Stimulated activated CD4-positive, alpha-beta T cell treated with anti-CD3 and anti-CD28 coated beads, Interleukin-12 subunit alpha, Interleukin-12 subunit beta, amount 100 ng/mL, for 24 hours (primary cell): ENCODE results near the gene ZNF383.
"Not testable (repeated sequence)": the region's sequence is repeated elsewhere in the genome, so short reads cannot be mapped to it uniquely, and the experiment has no call there.

Experiments used
- DNase-seq, 2 experiments: peaks; one replicate each; pipeline ENCODE4 v3.0.0-alpha.2; 2020; ENCODE audit warnings: low read depth in 2 of 2

Gene ZNF383

DNA sequence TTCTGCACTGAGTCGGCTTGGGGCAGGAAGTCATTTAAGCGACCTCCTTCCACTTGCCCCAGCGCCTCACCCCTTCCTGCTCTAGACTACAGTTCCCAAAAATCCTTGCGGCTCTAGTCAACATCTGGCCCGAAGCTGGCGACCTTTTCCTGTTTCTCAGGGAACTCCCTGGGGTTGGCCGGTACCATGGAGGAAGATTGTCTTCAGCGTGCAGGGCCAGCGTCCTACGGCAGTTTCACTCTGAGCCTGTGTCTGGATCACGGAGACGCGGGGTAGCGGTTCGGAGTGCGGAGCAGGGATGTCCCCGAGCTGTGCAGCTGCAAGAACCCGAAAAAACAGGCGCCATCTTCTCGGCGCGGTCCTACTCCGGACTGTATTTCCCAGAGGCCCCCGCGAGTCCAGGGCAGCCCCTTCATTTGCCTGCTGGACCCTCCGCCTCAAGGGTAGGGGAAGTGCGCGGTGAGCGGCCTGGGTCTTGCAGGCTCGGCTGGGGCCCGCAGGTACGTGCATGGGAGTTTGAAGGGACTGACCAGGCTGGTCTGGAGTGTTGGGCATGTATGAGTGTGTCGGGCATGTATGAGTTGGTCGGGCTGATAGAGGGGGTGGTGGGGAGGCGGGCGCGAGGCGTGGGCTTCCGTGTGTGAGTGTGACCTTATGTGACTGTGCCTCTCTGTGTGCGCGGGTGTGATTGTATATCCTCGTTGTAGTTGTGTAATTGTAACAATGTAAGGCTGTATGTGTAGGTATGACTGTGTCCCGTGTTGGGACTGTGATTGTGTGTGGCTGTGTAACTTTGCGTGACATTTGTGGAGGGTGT is at the start of gene ZNF383:
TSS of gene ZNF383 (plus strand) at position 440 of the 817 bp plus-strand sequence. CDS start 12,240 bp downstream, outside the sequence.
- DNase-seq = peak; percentile 75

DNA sequence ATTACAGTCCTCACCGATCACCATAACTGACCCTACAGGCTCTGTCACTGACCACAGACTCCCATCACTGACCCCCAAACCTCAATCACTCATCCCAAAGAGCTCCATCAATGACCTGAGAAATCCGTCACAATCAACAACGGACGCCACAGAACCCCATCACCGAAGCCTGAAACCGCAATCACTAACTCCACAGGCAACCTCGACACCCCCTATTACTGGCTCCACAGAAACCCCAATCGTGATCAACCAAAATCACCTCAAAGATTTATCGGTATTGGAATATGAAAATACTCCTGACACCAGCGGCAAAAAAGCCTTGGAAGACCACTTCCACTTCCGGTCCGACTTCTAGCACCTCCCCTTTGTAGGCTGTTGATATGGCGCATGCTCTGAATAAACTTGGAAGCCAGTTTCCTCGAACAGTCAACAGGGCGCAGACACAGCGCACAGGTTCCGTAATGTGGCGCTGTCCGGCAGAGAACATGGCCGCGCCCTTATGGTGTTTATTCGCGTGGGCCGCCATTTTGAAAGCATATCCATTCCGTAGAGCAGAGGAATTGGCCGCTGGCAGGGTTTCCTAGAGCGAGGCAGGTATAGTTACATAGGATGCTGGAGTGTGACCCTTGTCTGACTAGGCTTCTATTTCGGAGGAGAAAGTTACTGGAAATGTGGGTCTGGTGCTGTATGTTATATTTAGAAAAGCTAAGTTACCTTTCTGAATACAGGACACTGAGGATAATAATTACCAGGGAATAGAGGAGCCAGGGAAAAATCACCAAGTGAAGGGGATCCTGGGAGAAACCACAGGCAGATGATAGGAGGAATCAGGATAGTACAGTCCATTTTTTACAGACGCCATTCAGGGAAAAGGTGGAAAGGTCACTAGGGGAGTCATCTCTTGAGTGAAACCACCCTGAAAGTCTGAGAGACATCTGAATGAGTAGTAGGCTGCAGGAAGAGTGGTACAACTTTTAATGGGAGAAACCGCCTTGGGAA is 45.3 kb upstream of the ZNF383 start, which contains the start of gene ZNF585A:
TSS of gene ZNF585A (minus strand) at position 328 of the 999 bp plus-strand sequence. CDS start 2,785 bp downstream, outside the sequence.
- DNase-seq = peak; percentile 76 to 78

DNA sequence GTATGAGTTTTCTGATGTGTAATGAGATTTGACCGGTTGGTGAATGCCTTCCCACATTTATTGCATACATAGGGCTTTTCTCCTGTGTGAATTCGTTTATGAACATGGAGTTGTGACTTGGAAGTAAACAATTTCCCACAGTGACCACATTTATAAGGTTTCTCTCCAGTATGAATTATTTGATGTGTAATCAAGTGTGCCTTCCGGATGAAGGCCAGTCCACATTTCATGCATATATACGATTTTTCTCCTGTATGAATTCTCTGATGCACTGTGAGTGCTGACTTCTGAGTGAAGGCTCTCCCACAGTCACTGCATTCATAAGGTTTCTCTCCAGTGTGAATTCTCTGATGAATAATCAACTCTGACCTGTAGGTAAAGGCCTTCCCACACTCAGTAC is 31.9 kb upstream of the ZNF383 start:
- DNase-seq = not testable (repeated sequence)

DNA sequence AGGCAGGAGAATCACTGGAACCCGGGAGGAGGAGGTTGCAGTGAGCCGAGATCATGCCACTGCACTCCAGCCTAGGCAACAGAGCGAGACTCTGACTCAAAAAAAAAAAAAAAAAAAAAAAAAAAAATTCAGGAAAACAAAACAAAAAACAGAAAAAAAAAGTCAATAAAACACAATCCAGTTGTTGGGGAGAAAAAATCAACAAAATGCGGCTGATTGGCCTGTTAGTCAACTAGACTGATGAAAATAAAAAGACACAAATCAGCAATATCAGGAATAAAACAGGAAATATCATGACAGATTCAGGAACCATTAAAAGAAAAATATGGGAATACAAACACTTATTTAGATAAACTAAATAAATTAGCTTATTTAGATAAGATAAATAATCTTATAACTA is 22.8 kb upstream of the ZNF383 start:
- DNase-seq = not testable (repeated sequence)

DNA sequence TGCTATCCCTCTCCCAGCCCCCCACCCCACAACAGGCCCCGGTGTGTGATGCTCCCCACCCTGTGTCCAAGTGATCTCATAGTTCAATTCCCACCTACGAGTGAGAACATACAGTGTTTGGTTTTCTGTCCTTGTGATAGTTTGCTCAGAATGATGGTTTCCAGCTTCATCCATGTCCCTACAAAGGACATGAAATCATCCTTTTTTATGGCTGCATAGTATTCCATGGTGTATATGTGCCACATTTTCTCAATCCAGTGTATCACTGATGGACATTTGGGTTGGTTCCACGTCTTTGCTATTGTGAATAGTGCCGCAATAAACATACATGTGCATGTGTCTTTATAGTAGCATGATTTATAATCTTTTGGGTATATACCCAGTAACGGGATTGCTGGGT is 20.9 kb upstream of the ZNF383 start:
- not testable (repeated sequence) for DNase-seq

DNA sequence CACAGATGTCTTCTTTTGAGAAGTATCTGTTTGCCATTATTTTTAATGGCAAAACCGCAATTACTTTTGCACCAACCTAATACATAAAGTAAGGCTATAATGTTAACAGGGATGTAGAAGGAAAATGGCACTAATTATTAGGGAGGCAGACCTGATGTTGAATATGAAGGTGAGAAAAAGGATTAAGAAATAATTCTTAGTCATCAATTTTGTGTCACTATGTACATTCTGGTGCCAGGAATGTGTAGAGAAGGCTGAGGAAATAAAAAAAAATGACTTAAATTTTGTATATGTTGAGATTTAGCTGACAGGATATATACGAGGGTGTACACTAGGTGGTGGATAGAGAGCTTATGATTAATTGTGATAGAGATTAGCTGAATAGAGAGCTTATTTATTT is 20.2 kb upstream of the ZNF383 start:
- DNase-seq = no peak

DNA sequence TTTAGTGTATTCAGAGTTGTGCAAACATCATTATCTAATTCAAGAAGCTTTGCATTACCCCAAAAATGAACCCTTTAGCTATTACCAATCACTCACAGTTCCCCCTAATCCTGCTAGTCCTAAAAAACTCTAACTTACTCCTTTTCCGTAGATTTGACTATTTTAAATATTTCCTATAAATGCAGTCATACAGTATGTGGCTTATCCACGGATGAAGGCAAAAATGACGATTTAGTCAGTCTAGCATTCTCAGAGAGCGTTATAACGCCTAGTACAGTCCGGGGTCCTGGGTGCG is 587 bp upstream of the ZNF383 start:
- no peak for DNase-seq

DNA sequence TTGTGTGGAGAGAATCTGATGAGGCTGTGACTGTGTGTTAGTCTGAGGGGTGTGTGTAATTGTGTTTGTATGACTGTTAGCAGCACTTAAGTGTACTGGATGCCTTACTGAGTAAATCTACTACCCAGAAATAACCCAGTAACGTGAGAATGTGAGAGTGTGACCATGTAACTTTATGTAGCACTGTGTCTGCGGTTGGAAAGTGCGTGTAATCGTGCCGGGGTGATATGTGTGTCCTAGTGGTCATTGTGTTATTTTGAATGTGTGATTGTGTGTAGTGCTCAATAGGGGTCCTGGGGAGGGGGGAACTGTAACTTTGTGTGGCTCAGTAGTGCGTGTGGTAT is 550 bp downstream of the ZNF383 start:
- DNase-seq = no peak

DNA sequence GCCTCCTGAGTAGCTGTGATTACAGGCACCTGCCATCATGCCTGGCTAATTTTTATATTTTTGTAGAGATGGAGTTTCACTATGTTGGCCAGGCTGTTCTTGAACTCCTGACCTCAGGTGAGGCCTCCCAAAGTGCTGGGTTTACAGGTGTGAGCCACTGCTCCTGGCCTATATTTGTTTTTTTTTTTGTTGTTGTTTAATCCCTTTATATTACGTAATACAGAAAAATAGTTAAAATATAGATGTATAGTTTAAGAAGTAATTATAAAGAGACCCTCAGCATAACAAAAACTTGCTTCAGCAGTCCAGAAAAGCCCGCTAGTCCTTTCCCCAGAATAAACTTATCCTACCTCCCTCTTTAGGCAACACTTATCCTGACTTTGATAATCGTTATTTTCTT is 2.4 kb downstream of the ZNF383 start:
- DNase-seq = no peak

DNA sequence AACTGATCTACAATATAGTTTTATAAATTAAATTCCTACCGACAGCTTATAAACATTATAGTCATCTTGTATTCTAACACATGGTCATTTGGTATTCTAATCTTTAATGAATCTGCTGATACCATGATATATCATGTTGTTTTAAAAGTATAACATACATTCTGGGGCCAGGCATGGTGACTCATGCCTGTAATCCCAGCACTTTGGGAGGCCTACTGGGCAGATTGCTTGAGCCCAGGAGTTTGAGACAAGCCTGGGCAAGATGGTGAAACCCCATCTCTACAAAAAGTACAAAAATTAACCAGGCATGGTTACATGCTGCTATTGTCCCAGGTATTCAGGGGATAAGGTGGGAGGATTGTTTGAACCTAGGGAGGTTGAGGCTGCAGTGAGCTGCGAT is 3.1 kb downstream of the ZNF383 start:
- DNase-seq = no peak

DNA sequence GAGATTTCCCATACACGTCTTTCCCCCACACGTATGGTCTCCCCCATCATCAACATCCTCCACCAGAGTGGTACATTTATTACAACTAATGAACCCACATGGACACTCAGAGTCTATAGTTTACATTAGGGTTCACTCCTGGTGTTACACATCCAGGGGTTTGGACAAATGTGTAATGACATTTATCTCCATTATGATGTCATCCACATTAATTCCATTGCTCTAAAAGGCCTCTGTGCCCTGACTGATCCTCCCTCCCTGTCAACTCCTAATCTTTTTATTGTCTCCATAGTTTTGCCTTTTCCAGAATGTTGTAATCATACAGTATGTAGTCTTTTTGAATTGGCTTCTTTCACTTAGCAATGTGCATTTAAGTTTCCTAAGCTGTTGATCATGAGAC is 8.2 kb downstream of the ZNF383 start:
- DNase-seq = no peak

DNA sequence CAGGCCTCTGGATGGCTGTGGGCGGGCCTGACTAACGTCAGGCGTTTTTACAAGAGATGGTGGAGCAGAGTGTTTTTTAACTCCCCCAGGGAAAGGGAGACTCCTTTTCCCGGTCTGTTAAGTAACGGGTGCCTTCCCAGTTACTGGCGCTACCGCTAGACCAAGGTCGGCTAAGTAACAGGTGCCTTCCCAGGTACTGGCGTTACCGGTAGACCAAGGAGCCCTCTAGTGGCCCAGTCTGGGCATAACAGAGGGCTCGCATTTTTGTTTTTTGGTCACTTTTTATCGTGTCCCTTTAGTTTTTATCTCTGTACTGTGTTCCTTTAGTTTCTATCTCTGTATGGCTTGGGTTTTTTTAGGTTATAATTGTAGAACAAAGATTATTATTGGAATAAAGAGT is 10.0 kb downstream of the ZNF383 start:
- DNase-seq = no peak

DNA sequence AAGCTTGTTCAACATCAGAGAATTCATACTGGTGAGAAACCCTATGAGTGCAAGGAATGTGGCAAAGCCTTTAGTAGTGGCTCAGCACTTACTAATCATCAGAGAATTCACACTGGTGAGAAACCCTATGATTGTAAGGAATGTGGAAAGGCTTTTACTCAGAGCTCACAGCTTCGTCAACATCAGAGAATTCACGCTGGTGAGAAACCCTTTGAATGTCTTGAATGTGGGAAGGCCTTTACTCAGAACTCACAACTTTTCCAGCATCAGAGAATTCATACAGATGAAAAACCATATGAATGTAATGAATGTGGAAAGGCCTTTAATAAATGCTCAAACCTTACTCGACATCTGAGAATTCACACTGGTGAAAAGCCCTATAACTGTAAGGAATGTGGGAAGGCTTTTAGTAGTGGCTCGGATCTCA is 25.2 kb downstream of the ZNF383 start:
- DNase-seq = no peak

DNA sequence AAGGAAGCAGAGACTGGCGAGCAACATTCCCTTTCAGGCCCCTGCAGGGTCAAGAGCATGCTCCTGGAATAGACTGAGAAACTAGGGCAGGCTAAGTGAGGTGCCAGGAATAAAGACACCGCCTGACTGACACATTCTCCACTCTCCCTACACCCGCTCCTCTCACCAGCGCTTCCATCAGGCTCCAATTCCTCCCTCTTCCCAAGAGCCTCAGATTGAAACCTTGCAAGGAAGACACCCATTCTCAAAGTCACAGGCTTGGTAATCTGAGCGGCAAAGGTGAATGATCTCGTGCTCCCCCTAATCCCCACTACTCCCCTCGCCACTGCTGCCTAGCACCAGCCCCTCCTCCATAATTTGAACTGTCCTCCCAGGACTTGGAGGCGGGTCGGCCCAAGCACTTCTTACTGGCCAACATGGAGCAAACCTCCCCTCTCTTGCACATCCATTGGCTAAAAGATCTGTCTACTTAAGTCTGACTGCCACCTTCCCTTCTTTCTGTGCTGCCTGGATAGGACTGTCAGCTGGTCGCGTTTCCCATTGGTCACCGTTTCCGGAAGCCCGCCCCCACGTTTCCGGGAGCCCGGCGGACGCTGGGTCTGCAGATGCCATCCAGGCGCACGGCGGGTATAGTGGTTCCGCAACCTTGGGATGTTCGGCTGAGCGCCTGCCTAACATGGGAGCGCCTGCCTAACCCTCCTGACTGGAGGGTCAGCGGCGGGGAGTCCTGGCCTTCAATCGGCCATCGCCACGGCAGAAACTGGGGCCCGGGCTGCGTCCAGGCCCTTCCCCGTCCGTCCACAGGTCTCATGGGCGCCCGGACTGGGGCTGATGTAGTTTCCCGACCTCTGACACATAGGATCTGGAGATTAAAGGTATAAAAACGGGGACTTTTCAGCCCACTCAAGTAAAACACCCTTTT is 33.6 kb downstream of the ZNF383 start:
- DNase-seq = no peak

DNA sequence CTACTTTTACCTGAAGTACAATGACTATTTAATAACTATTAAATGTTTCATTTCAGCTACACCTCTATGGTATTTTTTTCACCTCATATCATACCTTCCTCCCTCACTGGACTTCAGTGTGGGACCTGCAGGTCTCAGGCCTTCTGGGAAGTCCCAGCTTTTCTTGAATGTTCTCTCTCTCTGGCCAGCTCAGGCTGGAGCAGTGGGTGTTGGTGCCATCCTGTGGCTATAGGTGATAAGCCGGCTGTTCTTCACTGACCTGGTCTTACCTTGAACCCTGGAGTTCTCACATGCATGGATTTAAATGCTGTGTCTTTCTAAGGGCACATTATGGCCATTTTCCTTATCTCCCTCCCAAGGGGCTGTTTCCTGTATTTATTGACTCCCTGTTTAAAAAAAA is 45.0 kb downstream of the ZNF383 start:
- DNase-seq = not testable (repeated sequence)

DNA sequence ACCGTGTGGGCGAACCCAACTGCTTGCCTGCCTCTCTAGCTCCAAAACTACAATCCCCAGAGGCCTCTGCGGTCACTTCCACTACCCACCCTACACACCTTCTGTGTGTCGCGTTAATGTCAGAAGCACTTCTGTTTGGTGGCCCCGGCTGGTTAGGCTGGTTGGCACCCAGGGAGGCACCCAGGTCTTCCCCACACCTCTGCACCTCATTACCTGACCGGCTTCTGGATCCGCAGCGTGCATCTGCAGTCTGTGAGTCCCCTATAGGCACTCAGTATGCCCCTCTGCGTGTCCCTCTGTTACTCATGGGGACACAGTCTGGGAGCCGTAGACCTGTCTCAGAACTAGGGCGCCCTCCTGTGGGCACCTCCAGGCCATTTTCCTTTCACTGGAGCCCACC is 49.0 kb downstream of the ZNF383 start:
- not testable (repeated sequence) for DNase-seq

DNA sequence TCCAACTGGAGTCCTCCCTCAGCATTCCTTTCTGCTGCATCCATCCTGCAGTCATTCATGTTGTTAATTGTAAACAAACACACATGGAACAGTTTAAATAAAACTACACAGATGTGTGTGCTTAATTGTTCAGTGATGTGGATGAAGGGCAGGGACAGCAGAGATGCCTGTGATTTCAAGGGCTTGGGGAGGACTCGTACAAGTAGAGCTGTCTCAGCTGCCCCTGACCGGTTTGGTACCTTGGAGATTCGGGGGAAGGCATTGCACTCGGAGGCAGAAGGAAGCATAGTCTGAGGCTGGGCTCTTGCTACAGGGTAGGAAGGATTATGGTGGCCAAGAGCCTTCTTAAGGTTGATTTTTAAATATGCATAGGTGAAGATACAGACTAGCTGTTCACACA is 49.7 kb downstream of the ZNF383 start:
- DNase-seq = not testable (repeated sequence)

DNA sequence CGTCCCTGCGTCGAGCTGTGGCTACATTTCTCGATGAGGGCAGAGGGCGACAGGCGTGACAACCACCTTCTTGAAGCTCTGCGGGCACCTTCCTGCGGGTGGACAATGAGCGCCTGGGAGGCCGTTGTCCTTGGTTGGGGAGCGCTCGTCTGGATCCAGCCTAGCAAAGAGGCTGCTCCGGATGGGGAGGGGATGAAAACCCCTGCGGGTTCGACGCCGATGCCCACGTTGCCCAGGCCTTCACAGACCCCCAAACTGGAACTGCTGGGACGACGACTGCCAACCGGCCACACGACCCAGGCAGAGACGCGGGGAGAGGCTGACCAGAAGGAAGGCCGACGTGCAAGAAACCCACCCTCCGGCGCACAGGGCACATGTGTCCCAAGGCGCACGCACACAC is 62.6 kb downstream of the ZNF383 start:
- DNase-seq = not testable (repeated sequence)

DNA sequence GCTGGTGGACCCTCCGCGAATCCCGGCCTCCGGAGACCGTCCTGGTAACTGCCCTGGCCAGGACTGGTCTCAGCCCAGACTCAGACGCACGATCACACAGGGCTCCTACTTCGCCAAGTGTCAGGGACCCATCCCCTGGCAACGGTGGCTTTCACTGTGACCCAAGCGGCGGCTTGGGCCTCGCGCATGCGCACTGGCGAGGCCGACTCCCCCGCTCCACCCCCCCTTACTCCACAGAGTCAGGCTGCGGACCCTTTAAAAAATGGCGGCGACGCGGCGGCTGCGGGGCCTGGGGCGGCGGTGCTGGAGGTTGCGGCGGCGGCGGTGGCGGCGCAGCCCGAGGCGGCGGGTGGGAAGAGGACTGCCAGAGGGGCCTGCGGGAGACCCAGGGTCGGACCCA is 66.0 kb downstream of the ZNF383 start:
- not testable (repeated sequence) for DNase-seq

DNA sequence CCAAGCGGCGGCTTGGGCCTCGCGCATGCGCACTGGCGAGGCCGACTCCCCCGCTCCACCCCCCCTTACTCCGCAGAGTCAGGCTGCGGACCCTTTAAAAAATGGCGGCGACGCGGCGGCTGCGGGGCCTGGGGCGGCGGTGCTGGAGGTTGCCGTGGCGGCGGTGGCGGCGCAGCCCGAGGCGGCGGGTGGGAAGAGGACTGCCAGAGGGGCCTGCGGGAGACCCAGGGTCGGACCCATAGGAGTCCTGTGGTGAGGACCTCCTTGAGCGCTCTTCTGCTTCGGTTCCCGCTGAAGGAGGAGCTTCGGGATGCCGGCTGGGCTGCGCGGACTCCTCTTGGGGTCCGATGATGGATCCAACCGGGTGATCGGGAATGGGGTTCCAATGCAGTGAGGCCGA is 71.2 kb downstream of the ZNF383 start:
- not testable (repeated sequence) for DNase-seq
